ENCODE measurements around the gene GMFB. TPM values are rescaled to one million over a fixed set of nuclear protein-coding genes. Genes with fewer than 3 reads are reported as not detected.

The GMFB gene
- total and polyA plus RNA-seq, 9 of the 15 experiments (the other 6 are each of a cell fraction or from before 2014, with no cell fraction given), result 14.0 to 31.7 (median 20.5) TPM

DNA sequence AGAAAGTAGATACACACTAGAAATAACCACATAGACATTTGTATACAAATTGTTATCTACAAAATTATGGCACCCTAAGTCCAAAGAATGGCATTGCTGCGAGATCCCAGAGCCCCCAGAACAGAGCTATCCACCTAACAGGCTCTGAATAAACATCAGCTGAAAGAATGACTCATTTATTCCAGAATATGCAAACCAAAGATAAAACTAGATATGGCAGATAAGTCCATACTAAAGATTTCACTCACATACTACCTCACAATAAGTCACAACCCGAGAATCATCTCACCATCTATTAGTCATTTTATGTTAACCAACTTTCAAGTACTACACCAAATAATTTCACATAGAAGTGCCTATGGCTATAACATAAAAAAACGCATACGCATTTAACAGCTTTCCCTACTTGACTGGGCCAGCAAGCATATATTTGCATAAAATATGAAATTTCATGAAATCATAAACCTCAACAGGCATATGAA, 53.2 kb downstream of the GMFB start (continued):
- TF ChIP-seq JUN (IDR thresholded peaks at IDR 0.05; ENCODE audit: borderline replicate concordance, low read depth, low read length) (peak; percentile 85), JUN (CRISPR knock-in tag; IDR thresholded peaks at IDR 0.05; ENCODE audit: borderline replicate concordance) (no peak), PHF8 (IDR thresholded peaks at IDR 0.05; ENCODE audit: borderline replicate concordance, low read length) (no peak), SNRNP70 (optimal IDR thresholded peaks at IDR 0.05; ENCODE audit: low read depth, low read length) (no peak), KDM1A (IDR thresholded peaks at IDR 0.05) (0 out of 4 replicates have a peak, but pooled peaks of 1 of the 2 experiments have one; percentile 17), ZNF583 (CRISPR knock-in tag; IDR thresholded peaks at IDR 0.05) (no peak), CHCHD3 (CRISPR knock-in tag; IDR thresholded peaks at IDR 0.05) (no peak), MIER1 (IDR thresholded peaks at IDR 0.05; ENCODE audit: low read depth) (no peak), SMARCE1 (IDR thresholded peaks at IDR 0.05) (peak; percentile 97), MNT (conservative IDR thresholded peaks at IDR 0.05) (peak in 1 of 2 experiments; percentile 38; a peak in 1 of 4 replicates), CSDE1 (IDR thresholded peaks at IDR 0.05) (no peak), HOXB6 (CRISPR knock-in tag; IDR thresholded peaks at IDR 0.05; ENCODE audit: borderline replicate concordance) (no peak), TAL1 (IDR thresholded peaks at IDR 0.05) (peak; percentile 70), ZNF121 (CRISPR knock-in tag; conservative IDR thresholded peaks at IDR 0.05) (no peak), ESRRB (CRISPR knock-in tag; IDR thresholded peaks at IDR 0.05; ENCODE audit: borderline replicate concordance) (no peak), NFXL1 (CRISPR knock-in tag; IDR thresholded peaks at IDR 0.05) (no peak), ETV6 (IDR thresholded peaks at IDR 0.05; ENCODE audit: borderline replicate concordance in 1 of 2, low read depth in 2 of 2, low read length in 1 of 2) (no peak), ETV6 (CRISPR knock-in tag; IDR thresholded peaks at IDR 0.05; ENCODE audit: borderline replicate concordance) (no peak), ZNF324 (CRISPR knock-in tag; IDR thresholded peaks at IDR 0.05) (no peak), NELFE (IDR thresholded peaks at IDR 0.05; ENCODE audit: insufficient read depth, insufficient read length) (no peak)
- TF ChIP-seq, protein P1, sequence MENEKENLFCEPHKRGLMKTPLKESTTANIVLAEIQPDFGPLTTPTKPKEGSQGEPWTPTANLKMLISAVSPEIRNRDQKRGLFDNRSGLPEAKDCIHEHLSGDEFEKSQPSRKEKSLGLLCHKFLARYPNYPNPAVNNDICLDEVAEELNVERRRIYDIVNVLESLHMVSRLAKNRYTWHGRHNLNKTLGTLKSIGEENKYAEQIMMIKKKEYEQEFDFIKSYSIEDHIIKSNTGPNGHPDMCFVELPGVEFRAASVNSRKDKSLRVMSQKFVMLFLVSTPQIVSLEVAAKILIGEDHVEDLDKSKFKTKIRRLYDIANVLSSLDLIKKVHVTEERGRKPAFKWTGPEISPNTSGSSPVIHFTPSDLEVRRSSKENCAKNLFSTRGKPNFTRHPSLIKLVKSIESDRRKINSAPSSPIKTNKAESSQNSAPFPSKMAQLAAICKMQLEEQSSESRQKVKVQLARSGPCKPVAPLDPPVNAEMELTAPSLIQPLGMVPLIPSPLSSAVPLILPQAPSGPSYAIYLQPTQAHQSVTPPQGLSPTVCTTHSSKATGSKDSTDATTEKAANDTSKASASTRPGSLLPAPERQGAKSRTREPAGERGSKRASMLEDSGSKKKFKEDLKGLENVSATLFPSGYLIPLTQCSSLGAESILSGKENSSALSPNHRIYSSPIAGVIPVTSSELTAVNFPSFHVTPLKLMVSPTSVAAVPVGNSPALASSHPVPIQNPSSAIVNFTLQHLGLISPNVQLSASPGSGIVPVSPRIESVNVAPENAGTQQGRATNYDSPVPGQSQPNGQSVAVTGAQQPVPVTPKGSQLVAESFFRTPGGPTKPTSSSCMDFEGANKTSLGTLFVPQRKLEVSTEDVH (IDR thresholded peaks at IDR 0.05; ENCODE audit: low read depth, partially characterized antibody), result no peak
- TF ChIP-seq, protein P2, sequence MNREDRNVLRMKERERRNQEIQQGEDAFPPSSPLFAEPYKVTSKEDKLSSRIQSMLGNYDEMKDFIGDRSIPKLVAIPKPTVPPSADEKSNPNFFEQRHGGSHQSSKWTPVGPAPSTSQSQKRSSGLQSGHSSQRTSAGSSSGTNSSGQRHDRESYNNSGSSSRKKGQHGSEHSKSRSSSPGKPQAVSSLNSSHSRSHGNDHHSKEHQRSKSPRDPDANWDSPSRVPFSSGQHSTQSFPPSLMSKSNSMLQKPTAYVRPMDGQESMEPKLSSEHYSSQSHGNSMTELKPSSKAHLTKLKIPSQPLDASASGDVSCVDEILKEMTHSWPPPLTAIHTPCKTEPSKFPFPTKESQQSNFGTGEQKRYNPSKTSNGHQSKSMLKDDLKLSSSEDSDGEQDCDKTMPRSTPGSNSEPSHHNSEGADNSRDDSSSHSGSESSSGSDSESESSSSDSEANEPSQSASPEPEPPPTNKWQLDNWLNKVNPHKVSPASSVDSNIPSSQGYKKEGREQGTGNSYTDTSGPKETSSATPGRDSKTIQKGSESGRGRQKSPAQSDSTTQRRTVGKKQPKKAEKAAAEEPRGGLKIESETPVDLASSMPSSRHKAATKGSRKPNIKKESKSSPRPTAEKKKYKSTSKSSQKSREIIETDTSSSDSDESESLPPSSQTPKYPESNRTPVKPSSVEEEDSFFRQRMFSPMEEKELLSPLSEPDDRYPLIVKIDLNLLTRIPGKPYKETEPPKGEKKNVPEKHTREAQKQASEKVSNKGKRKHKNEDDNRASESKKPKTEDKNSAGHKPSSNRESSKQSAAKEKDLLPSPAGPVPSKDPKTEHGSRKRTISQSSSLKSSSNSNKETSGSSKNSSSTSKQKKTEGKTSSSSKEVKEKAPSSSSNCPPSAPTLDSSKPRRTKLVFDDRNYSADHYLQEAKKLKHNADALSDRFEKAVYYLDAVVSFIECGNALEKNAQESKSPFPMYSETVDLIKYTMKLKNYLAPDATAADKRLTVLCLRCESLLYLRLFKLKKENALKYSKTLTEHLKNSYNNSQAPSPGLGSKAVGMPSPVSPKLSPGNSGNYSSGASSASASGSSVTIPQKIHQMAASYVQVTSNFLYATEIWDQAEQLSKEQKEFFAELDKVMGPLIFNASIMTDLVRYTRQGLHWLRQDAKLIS (CRISPR knock-in tag; IDR thresholded peaks at IDR 0.05), result no peak
